Spinal cord (tissue), 10 donors: Measurements from ENCODE around the gene SMCO1. TPM values are rescaled to one million over a fixed set of nuclear protein-coding genes. Genes with fewer than 3 reads are reported as not detected.
A peak's percentile ranks its signal among the peaks of the same experiment; 100 is the strongest.
"Not testable (repeated sequence)": the region's sequence is repeated elsewhere in the genome, so short reads cannot be mapped to it uniquely, and the experiment has no call there.

Experiments used
- DNase-seq, 6 donors: peaks; one replicate each; pipeline versions ENCODE4 v3.0.0 to v3.0.0-alpha.2; 2013 to 2015; ENCODE audit warnings: low spot score in 6 of 6, low read depth in 4 of 6
- H3K27ac ChIP-seq: one replicate; pipeline ENCODE4 v1.5.1; 2013; ENCODE audit warnings: low read depth, low read length, control low read depth
- H3K27me3 ChIP-seq: one replicate; pipeline ENCODE4 v1.6.1; 2013; ENCODE audit warnings: low read length; ENCODE audit not compliant: control insufficient read depth, insufficient read depth
- H3K36me3 ChIP-seq: one replicate; pipeline ENCODE4 v1.6.1; 2013; ENCODE audit warnings: low read length; ENCODE audit not compliant: control insufficient read depth, insufficient read depth
- H3K4me1 ChIP-seq: one replicate; pipeline ENCODE4 v1.6.1; 2013; ENCODE audit warnings: low read length; ENCODE audit not compliant: control insufficient read depth, insufficient read depth
- H3K4me3 ChIP-seq: one replicate; pipeline ENCODE4 v1.5.1; 2013; ENCODE audit warnings: low read depth, low read length, control low read depth
- H3K9me3 ChIP-seq: one replicate; pipeline ENCODE4 v1.6.1; 2013; ENCODE audit warnings: low read length; ENCODE audit not compliant: control insufficient read depth, insufficient read depth
- WGBS: methylation state at CpG from one replicate; pipeline ENCODE4 v1.1.5; 2013; ENCODE audit warnings: missing lambda C conversion rate; ENCODE audit not compliant: insufficient coverage; 5-methylcytosine and 5-hydroxymethylcytosine counted together
- polyA plus RNA-seq, 2 donors: library from polyadenylated mRNA; unstranded; fragments of 120-200 nt; gene quantifications; one replicate each; pipeline ENCODE4 v1.2.1, GENCODE V29; 2013; ENCODE audit not compliant: insufficient read length in 2 of 2
- total RNA-seq, 2 donors: library from RNA; depleted of rRNA in 1 of 2; stranded (reverse); fragments of 120-200 nt in 1 of 2; fragments of >200 nt in 1 of 2; gene quantifications; one replicate each; pipeline versions ENCODE4 v1.2.3 to v1.2.4, GENCODE V29; 2013 to 2014
- donor health status: healthy.

Gene SMCO1
- total and polyA plus RNA-seq, 4 donors, result 0.23 TPM; not detected in 3

GRCh38 chr3:196511646-196512425, 3.3 kb downstream of the SMCO1 start:
- H3K9me3 ChIP-seq, H3K4me1 ChIP-seq, H3K36me3 ChIP-seq, H3K4me3 ChIP-seq, H3K27ac ChIP-seq, DNase-seq, H3K27me3 ChIP-seq: not testable (repeated sequence)
- 93% methylated on average over 11 of the region's 15 CpGs for WGBS

- not testable (repeated sequence) for H3K4me1 ChIP-seq, H3K27me3 ChIP-seq, H3K36me3 ChIP-seq, H3K9me3 ChIP-seq, H3K4me3 ChIP-seq, DNase-seq, H3K27ac ChIP-seq
- WGBS, result 100% methylated on average over 1 of the region's 1 CpG
These were observed 4.0 kb downstream of the SMCO1 start for GRCh38 chr3:196511108-196511507.

- peaks cover 3% of the 10 kb centered on the region for H3K9me3 ChIP-seq
- WGBS, result 90% methylated on average over 8 of the region's 8 CpGs
- H3K4me3 ChIP-seq, result no peak overlapping the region
- DNase-seq, result no peak
- no peaks in the 10 kb centered on the region for H3K27me3 ChIP-seq
- H3K27ac ChIP-seq, result no peak overlapping the region
- H3K36me3 ChIP-seq, result no peaks in the 10 kb centered on the region
- peaks cover 5% of the 10 kb centered on the region for H3K4me1 ChIP-seq
These were observed 8.5 kb downstream of the SMCO1 start for GRCh38 chr3:196506687-196507086.

- Histone ChIP-seq H3K27ac (no peak overlapping the region), H3K27me3 (no peaks in the 10 kb centered on the region), H3K36me3 (no peaks in the 10 kb centered on the region), H3K4me1 (peaks cover 5% of the 10 kb centered on the region), H3K4me3 (no peak overlapping the region), H3K9me3 (peaks cover 3% of the 10 kb centered on the region)
- no peak for DNase-seq
- 98% methylated on average over 5 of the region's 6 CpGs for WGBS
These were observed 10.6 kb downstream of the SMCO1 start for GRCh38 chr3:196504556-196504955.

GRCh38 chr3:196504077-196504398, 11.1 kb downstream of the SMCO1 start:
- not testable (repeated sequence) for H3K27me3 ChIP-seq, H3K36me3 ChIP-seq, H3K9me3 ChIP-seq
- Histone ChIP-seq H3K4me3 (peak overlapping the region; percentile 77), H3K27ac (peak overlapping the region; percentile 89), H3K4me1 (peaks cover 10% of the 10 kb centered on the region)
- peak in 1 of 6 donors; percentile 4 for DNase-seq
- 11% methylated on average over 4 of the region's 7 CpGs for WGBS

- Histone ChIP-seq H3K36me3 (peaks cover 2% of the 10 kb centered on the region), H3K9me3 (peaks cover 3% of the 10 kb centered on the region), H3K27me3 (no peaks in the 10 kb centered on the region), H3K4me1 (peaks cover 11% of the 10 kb centered on the region), H3K4me3 (peak within 1 kb of the TSS; percentile 77), H3K27ac (peak within 1 kb of the TSS; percentile 89)
- WGBS, result under 1% methylated on average over 72 of the region's 75 CpGs
- peak; percentile 78 to 99 (median 91) for DNase-seq
These were observed 11.7 kb downstream of the SMCO1 start, which contains the start of gene RNF168 for GRCh38 chr3:196503196-196504076. TSS of gene RNF168 (minus strand) at chr3:196503768. CDS start at chr3:196503173, 595 bp downstream.

GRCh38 chr3:196502775-196503195, 12.4 kb downstream of the SMCO1 start:
- Histone ChIP-seq H3K4me1 (peaks cover 11% of the 10 kb centered on the region), H3K27ac (peak overlapping the region; percentile 89), H3K36me3 (peaks cover 2% of the 10 kb centered on the region), H3K27me3 (no peaks in the 10 kb centered on the region), H3K4me3 (peak overlapping the region; percentile 77), H3K9me3 (peaks cover 3% of the 10 kb centered on the region)
- peak in 3 of 6 donors; percentile 54 to 74 (median 72) for DNase-seq
- WGBS, result 0% methylated on average over 26 of the region's 27 CpGs

GRCh38 chr3:196501316-196502044, 13.7 kb downstream of the SMCO1 start:
- Histone ChIP-seq H3K4me1 (peaks cover 11% of the 10 kb centered on the region), H3K9me3 (no peaks in the 10 kb centered on the region), H3K36me3 (peaks cover 2% of the 10 kb centered on the region), H3K4me3 (peak overlapping the region; percentile 77), H3K27me3 (no peaks in the 10 kb centered on the region), H3K27ac (peak overlapping the region; percentile 50)
- 13% methylated on average over 3 of the region's 14 CpGs for WGBS
- DNase-seq, result peak in 2 of 6 donors; percentile 18 to 52

GRCh38 chr3:196499807-196500524, 15.2 kb downstream of the SMCO1 start:
- H3K4me3 ChIP-seq, result peak overlapping the region; percentile 77
- no peaks in the 10 kb centered on the region for H3K9me3 ChIP-seq
- DNase-seq, result peak in 3 of 6 donors; percentile 6 to 39 (median 32)
- H3K4me1 ChIP-seq, result peaks cover 11% of the 10 kb centered on the region
- no CpG with 5 or more reads among the region's 11 CpGs for WGBS
- peaks cover 2% of the 10 kb centered on the region for H3K36me3 ChIP-seq
- no peaks in the 10 kb centered on the region for H3K27me3 ChIP-seq
- H3K27ac ChIP-seq, result no peak overlapping the region
